ENCODE results near the gene NOC2L. TPM values are rescaled to one million over a fixed set of nuclear protein-coding genes. Genes with fewer than 3 reads are reported as not detected.

Gene NOC2L
- total RNA-seq: 95.4 and 106 TPM in 2 replicates
- long read RNA-seq, transcript NOC2L-201 (19 exons, 2,790 nt): major isoform, 55 of 102 reads
- long read RNA-seq, partial matches to known transcripts: 9 of 102 reads
- long read RNA-seq, other reads (novel, unspliced or antisense): 36 of 102 reads

DNA sequence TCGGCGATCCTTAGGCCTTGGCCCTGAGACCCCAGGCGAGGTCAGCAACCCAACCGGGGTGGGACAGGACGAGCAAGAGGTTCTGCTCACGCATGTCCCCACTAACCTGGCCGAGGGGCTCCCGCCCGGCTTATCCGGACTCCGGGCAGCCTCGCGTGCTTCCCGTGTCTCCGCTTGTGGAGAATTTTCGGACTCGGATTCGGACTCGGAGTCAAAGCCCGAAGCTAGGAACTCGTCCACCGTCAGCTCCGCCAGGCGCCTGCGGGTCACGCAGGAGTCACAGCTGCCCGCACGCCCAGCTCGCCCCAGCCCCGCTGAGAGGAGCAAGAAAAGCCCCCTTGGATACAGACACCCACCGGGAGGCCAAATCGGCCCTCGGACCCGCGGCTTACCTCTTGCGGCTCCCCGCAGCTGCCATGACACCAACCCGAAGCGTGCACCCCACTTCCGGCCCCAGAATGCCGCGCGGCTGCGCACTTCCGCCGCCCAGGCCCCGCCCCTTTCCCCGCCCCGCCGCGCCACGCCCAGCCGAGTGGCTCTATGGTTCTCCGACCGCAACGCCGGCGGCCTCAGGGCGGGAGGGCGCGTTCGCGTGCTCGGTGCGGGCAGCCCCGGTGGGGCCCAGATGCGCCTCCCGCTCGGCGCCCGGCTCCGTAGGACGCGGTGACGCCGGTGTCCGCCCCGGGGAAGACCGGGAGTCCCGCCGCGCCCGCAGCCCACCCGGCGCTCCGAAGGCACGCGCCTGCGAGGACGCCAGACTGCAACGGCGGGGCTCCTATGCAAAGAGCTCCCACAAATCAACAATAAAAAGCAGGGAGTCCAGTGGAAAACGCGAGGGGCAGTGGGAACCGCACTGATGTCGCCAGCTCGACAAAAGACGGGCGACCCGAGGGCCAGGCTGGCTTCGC, at the start of gene NOC2L:
NOC2L (minus strand) TSS at position 434 of the 908 bp plus-strand sequence; CDS start at position 418, 16 bp downstream.
- H3K4me3 Mint-ChIP-seq: peak within 1 kb of the TSS; percentile 93
- no peaks in the 10 kb centered on the region for H3K9me3 Mint-ChIP-seq
- H3K27me3 Mint-ChIP-seq (ENCODE audit: low read depth): peaks cover 3% of the 10 kb centered on the region
- DNase-seq (ENCODE audit: low read depth, low spot score): peak; percentile 93
- peaks cover 13% of the 10 kb centered on the region for H3K4me1 Mint-ChIP-seq
- H3K36me3 Mint-ChIP-seq (ENCODE audit: low read depth): no peaks in the 10 kb centered on the region
- TF ChIP-seq CTCF (conservative IDR thresholded peaks at IDR 0.05): no peak
- H3K27ac Mint-ChIP-seq (ENCODE audit: unreplicated experiment): peak within 1 kb of the TSS; percentile 93

- H3K27me3 Mint-ChIP-seq (ENCODE audit: low read depth): peaks cover 10% of the 10 kb centered on the region
- no peak for TF ChIP-seq CTCF (conservative IDR thresholded peaks at IDR 0.05)
- H3K9me3 Mint-ChIP-seq: no peaks in the 10 kb centered on the region
- no peak overlapping the region for H3K27ac Mint-ChIP-seq (ENCODE audit: unreplicated experiment)
- peak overlapping the region; percentile 23 for H3K4me3 Mint-ChIP-seq
- no peaks in the 10 kb centered on the region for H3K36me3 Mint-ChIP-seq (ENCODE audit: low read depth)
- peaks cover 12% of the 10 kb centered on the region for H3K4me1 Mint-ChIP-seq
- no peak for DNase-seq (ENCODE audit: low read depth, low spot score)
Measured at GRCh38 chr1:1006305-1007159, 47.5 kb upstream of the NOC2L start.

- no peak overlapping the region for H3K4me3 Mint-ChIP-seq
- no peaks in the 10 kb centered on the region for H3K36me3 Mint-ChIP-seq (ENCODE audit: low read depth)
- no peak for DNase-seq (ENCODE audit: low read depth, low spot score)
- H3K4me1 Mint-ChIP-seq: peaks cover 12% of the 10 kb centered on the region
- H3K9me3 Mint-ChIP-seq: no peaks in the 10 kb centered on the region
- H3K27ac Mint-ChIP-seq (ENCODE audit: unreplicated experiment): no peak overlapping the region
- TF ChIP-seq CTCF (conservative IDR thresholded peaks at IDR 0.05): no peak
- peaks cover 15% of the 10 kb centered on the region for H3K27me3 Mint-ChIP-seq (ENCODE audit: low read depth)
Measured at GRCh38 chr1:1005774-1006304, 46.8 kb upstream of the NOC2L start.

DNA sequence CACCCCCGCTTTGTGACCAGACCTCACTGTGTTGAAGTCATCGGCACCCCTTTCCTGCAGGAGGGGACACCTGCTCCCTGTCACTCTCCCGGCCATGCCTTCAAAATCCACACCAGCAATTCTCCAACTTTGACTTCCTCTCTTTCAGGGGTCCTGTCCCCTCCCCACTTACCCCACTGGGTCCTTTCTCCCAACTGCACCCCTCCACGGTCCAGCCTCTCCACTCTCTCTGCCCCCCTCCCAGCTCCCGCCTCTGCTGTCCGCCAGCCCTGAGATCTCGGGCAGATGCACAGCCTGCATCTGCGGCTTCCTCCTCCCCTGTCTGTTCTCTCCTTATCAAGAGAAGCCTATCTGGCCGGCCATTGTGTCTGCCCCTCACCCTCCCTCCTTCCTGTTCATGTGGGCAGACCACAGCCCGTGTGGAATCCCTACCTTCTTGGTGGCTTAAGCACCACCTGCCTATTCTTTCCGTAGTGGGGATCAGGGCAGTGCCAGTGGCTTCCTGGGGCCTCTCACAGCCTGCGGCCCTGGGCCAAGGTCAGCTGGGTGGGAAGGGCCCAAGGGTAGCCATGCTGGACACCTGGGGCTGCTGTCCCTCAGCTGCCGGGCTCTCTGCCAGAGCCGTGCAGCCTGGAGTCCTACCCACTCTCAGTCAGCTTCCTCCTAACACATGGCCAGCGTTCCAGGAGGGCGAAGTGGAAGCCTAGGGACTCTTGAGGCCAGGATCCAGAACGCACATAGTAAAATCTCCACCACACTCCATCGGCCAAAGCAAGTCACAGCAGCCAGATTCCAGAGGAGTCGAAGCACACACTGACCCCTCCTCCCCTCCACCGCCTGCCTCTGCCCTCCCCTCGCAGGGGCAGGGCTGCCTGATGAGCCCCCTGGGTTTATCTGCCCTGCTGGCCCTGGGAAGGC, 46.0 kb upstream of the NOC2L start:
- Mint-ChIP-seq H3K9me3 (no peaks in the 10 kb centered on the region), H3K4me3 (peak overlapping the region; percentile 78), H3K36me3 (ENCODE audit: low read depth) (no peaks in the 10 kb centered on the region), H3K4me1 (peaks cover 12% of the 10 kb centered on the region), H3K27me3 (ENCODE audit: low read depth) (peaks cover 17% of the 10 kb centered on the region), H3K27ac (ENCODE audit: unreplicated experiment) (no peak overlapping the region)
- no peak for TF ChIP-seq CTCF (conservative IDR thresholded peaks at IDR 0.05)
- no peak for DNase-seq (ENCODE audit: low read depth, low spot score)

Measured in neural crest cell (in vitro differentiated cells).